ENCODE measurements around the gene KRT73. TPM values are rescaled to one million over a fixed set of nuclear protein-coding genes. Genes with fewer than 3 reads are reported as not detected.

The KRT73 gene
- total RNA-seq, 1 experiment from 2014 or later: not detected

GRCh38 chr12:52605542-52605941 is 12.8 kb downstream of the KRT73 start:
- no CpG with 5 or more reads among the region's 1 CpG for WGBS (ENCODE audit: extremely low coverage, insufficient read length, low lambda C conversion rate)
- no peak overlapping the region for H2BK12ac ChIP-seq (ENCODE audit: insufficient read length, low read depth, low read length)
- peaks cover 26% of the 10 kb centered on the region for H3K27me3 Mint-ChIP-seq (ENCODE audit: low read depth)

More at GRCh38 chr12:52605542-52605941, 12.8 kb downstream of the KRT73 start:
- H3K14ac ChIP-seq (ENCODE audit: insufficient read depth, low read length): no peak overlapping the region
- TF ChIP-seq, protein P1, sequence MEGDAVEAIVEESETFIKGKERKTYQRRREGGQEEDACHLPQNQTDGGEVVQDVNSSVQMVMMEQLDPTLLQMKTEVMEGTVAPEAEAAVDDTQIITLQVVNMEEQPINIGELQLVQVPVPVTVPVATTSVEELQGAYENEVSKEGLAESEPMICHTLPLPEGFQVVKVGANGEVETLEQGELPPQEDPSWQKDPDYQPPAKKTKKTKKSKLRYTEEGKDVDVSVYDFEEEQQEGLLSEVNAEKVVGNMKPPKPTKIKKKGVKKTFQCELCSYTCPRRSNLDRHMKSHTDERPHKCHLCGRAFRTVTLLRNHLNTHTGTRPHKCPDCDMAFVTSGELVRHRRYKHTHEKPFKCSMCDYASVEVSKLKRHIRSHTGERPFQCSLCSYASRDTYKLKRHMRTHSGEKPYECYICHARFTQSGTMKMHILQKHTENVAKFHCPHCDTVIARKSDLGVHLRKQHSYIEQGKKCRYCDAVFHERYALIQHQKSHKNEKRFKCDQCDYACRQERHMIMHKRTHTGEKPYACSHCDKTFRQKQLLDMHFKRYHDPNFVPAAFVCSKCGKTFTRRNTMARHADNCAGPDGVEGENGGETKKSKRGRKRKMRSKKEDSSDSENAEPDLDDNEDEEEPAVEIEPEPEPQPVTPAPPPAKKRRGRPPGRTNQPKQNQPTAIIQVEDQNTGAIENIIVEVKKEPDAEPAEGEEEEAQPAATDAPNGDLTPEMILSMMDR (conservative IDR thresholded peaks at IDR 0.05): no peak
- H2AFZ ChIP-seq (ENCODE audit: low read length): no peak overlapping the region
- H3K56ac ChIP-seq (ENCODE audit: insufficient read length, low read depth, low read length): no peak overlapping the region
- no peak overlapping the region for H4K91ac ChIP-seq (ENCODE audit: insufficient read length, low read depth, low read length)
- Mint-ChIP-seq H3K4me1 (0 out of 4 replicates have a peak, but pooled peaks cover 0 to under 1% of the 10 kb centered on the region in 2 experiments), H3K9me3 (no peaks in the 10 kb centered on the region), H3K36me3 (ENCODE audit: insufficient read depth in 1 of 3, low read depth in 3 of 3) (no peaks in the 10 kb centered on the region), H3K4me3 (no peak overlapping the region), H3K27ac (no peak overlapping the region)
- no peak overlapping the region for H3K23ac ChIP-seq (ENCODE audit: insufficient read length, low read depth, low read length)
- H4K20me1 ChIP-seq (ENCODE audit: control insufficient read depth, insufficient read depth, insufficient read length): no peaks in the 10 kb centered on the region
- H3K9ac ChIP-seq (ENCODE audit: extremely low read depth, insufficient read length, low read length): no peak overlapping the region
- no peak overlapping the region for H3T11ph ChIP-seq (ENCODE audit: low read length)
- no peak overlapping the region for H3K4me2 ChIP-seq (ENCODE audit: insufficient read depth, insufficient read length, low read length)
- H3K9me3 ChIP-seq (ENCODE audit: control insufficient read depth, low read depth, low read length): no peaks in the 10 kb centered on the region
- no peaks in the 10 kb centered on the region for H3K79me1 ChIP-seq (ENCODE audit: insufficient read depth, low read depth, low read length, poor library complexity, severe bottlenecking)
- H3K4ac ChIP-seq (ENCODE audit: low read depth, low read length): no peak overlapping the region
- H3K23me2 ChIP-seq (ENCODE audit: insufficient read length, low read depth, low read length, poor library complexity, severe bottlenecking): no peaks in the 10 kb centered on the region
- no peak for DNase-seq
- no peak overlapping the region for H4K8ac ChIP-seq (replicated peaks; ENCODE audit: insufficient read length, low read depth, low read length)
- H3K18ac ChIP-seq (ENCODE audit: insufficient read length, low read depth, low read length): no peak overlapping the region
- H2BK5ac ChIP-seq (ENCODE audit: insufficient read length, low read length): no peak overlapping the region
- H4K5ac ChIP-seq (ENCODE audit: insufficient read length, low read depth, low read length): no peak overlapping the region
- H3K27me3 ChIP-seq (ENCODE audit: insufficient read depth, low read length): no peaks in the 10 kb centered on the region
- no peak overlapping the region for H2AK5ac ChIP-seq (ENCODE audit: insufficient read length, low read length)
- H3K4me1 ChIP-seq (ENCODE audit: insufficient read depth, low read length): no peaks in the 10 kb centered on the region
- no peak overlapping the region for H2BK120ac ChIP-seq (ENCODE audit: low read depth, low read length, poor library complexity, severe bottlenecking)
- no peak overlapping the region for H2BK20ac ChIP-seq (ENCODE audit: low read depth, low read length, poor library complexity, severe bottlenecking)
- no peak overlapping the region for H2BK15ac ChIP-seq (ENCODE audit: low read depth, low read length)
- no peak overlapping the region for H3K27ac ChIP-seq (ENCODE audit: insufficient read length, low read depth, low read length)
- H3K79me2 ChIP-seq (ENCODE audit: insufficient read depth, low read length): no peaks in the 10 kb centered on the region
